ENCODE measurements around the gene RFPL3. TPM values are rescaled to one million over a fixed set of nuclear protein-coding genes. Genes with fewer than 3 reads are reported as not detected.

The RFPL3 gene
- total and polyA plus RNA-seq, 2 of the 13 experiments (the other 11 are each of a cell fraction or from before 2014, with no cell fraction given) = not detected

DNA sequence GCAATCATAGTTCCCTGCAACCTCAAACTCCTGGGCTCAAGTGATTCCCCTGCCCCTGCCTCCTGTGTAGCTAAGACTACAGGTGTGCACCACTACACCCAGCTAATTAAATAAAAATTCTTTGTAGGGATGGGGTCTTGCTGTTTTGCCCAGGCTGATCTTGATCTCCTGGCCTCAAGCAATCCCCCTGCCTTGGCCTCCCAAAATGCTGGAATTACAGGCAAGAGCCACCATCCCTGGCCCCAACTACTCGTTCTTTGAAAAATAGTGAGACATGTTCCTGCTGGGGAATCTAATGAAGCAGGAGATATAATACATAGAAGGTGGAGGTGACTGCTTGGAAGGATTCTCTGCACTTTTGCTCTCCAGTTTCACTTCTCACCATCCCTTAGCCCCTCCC, 40.1 kb upstream of the RFPL3 start:
- 0% methylated on average over 1 of the region's 1 CpG for WGBS (ENCODE audit: low lambda C conversion rate)
- H2AFZ ChIP-seq (ENCODE audit: low read length) = no peak overlapping the region
- H3K27ac ChIP-seq (ENCODE audit: extremely low read length, insufficient read depth, low read length) = no peak overlapping the region
- DNase-seq (ENCODE audit: low spot score) = no peak
- no peaks in the 10 kb centered on the region for H3K4me1 ChIP-seq (ENCODE audit: insufficient read depth, low read length)
- no peak overlapping the region for H3K4me3 ChIP-seq (replicated peaks in 1 of 3; ENCODE audit: insufficient read depth in 1 of 3, low read depth in 2 of 3, low read length in 3 of 3)
- H3K4me2 ChIP-seq (ENCODE audit: low read depth, low read length) = no peak overlapping the region
- peaks cover 0 to 4% of the 10 kb centered on the region in 2 experiments; a peak in 1 of 5 replicates for H3K27me3 ChIP-seq (ENCODE audit: control insufficient read depth in 1 of 2, insufficient read depth in 2 of 2, low read length in 2 of 2)
- H3K9me3 ChIP-seq (ENCODE audit: low read length) = no peaks in the 10 kb centered on the region
- intact Hi-C loops (cut with micrococcal nuclease; ENCODE audit: unreplicated experiment) (no loop called here), in situ Hi-C loops (cut with HindIII; ENCODE audit: extremely low pct_ligation_motif_present, low pct_unique_long_range_greater_than_20kb) (no loop called here)
- POLR2A ChIA-PET = no interaction called here
- no peak overlapping the region for H3K9ac ChIP-seq (ENCODE audit: insufficient read depth, low read depth, low read length)
- ATAC-seq = no peak
- H3K36me3 ChIP-seq (replicated peaks in 1 of 2; ENCODE audit: control insufficient read depth in 1 of 2, insufficient read depth in 2 of 2, low read length in 2 of 2) = no peaks in the 10 kb centered on the region
- no peaks in the 10 kb centered on the region for H4K20me1 ChIP-seq (ENCODE audit: insufficient read depth, low read length)
- FAIRE-seq = no peak
- no peaks in the 10 kb centered on the region for H3K79me2 ChIP-seq (ENCODE audit: insufficient read depth, low read length)
- CTCF ChIA-PET (ENCODE audit: low intra/inter-chr PET ratio, low total read pairs) = no interaction called here
- no TSS peak for BruUV-seq (replicated peaks)
- TF ChIP-seq SOX5 (CRISPR knock-in tag; IDR thresholded peaks at IDR 0.05; ENCODE audit: borderline replicate concordance) (no peak), ZNF75D (CRISPR knock-in tag; IDR thresholded peaks at IDR 0.05; ENCODE audit: borderline replicate concordance) (no peak), ZNF562 (CRISPR knock-in tag; IDR thresholded peaks at IDR 0.05; ENCODE audit: borderline replicate concordance) (no peak), ISX (CRISPR knock-in tag; conservative IDR thresholded peaks at IDR 0.05) (no peak), KLF12 (CRISPR knock-in tag; IDR thresholded peaks at IDR 0.05; ENCODE audit: borderline replicate concordance) (no peak), ATAD3A (CRISPR knock-in tag; IDR thresholded peaks at IDR 0.05) (no peak), SMARCE1 (IDR thresholded peaks at IDR 0.05; ENCODE audit: borderline replicate concordance) (no peak), RELA (CRISPR knock-in tag; IDR thresholded peaks at IDR 0.05) (no peak)
- TF ChIP-seq, protein P1, sequence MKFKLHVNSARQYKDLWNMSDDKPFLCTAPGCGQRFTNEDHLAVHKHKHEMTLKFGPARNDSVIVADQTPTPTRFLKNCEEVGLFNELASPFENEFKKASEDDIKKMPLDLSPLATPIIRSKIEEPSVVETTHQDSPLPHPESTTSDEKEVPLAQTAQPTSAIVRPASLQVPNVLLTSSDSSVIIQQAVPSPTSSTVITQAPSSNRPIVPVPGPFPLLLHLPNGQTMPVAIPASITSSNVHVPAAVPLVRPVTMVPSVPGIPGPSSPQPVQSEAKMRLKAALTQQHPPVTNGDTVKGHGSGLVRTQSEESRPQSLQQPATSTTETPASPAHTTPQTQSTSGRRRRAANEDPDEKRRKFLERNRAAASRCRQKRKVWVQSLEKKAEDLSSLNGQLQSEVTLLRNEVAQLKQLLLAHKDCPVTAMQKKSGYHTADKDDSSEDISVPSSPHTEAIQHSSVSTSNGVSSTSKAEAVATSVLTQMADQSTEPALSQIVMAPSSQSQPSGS (CRISPR knock-in tag; IDR thresholded peaks at IDR 0.05) = no peak
- TF ChIP-seq, protein P2, sequence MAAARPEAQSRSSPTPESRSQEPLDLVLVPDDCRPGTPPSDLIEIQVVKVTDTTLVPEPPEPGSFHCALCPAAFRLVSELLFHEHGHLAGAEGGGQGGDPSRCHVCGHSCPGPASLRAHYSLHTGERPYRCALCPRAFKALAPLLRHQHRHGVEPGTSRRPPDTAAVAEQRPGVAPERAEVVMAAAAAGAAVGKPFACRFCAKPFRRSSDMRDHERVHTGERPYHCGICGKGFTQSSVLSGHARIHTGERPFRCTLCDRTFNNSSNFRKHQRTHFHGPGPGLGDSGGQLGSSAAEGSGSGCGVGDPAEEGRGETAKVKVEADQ (CRISPR knock-in tag; IDR thresholded peaks at IDR 0.05; ENCODE audit: borderline replicate concordance) = no peak
- TF ChIP-seq, protein P3, sequence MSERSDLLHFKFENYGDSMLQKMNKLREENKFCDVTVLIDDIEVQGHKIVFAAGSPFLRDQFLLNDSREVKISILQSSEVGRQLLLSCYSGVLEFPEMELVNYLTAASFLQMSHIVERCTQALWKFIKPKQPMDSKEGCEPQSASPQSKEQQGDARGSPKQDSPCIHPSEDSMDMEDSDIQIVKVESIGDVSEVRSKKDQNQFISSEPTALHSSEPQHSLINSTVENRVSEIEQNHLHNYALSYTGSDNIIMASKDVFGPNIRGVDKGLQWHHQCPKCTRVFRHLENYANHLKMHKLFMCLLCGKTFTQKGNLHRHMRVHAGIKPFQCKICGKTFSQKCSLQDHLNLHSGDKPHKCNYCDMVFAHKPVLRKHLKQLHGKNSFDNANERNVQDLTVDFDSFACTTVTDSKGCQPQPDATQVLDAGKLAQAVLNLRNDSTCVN (CRISPR knock-in tag; IDR thresholded peaks at IDR 0.05; ENCODE audit: borderline replicate concordance) = no peak
- TF ChIP-seq, protein P4, sequence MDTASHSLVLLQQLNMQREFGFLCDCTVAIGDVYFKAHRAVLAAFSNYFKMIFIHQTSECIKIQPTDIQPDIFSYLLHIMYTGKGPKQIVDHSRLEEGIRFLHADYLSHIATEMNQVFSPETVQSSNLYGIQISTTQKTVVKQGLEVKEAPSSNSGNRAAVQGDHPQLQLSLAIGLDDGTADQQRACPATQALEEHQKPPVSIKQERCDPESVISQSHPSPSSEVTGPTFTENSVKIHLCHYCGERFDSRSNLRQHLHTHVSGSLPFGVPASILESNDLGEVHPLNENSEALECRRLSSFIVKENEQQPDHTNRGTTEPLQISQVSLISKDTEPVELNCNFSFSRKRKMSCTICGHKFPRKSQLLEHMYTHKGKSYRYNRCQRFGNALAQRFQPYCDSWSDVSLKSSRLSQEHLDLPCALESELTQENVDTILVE (CRISPR knock-in tag; IDR thresholded peaks at IDR 0.05) = no peak
- TF ChIP-seq, protein P5, sequence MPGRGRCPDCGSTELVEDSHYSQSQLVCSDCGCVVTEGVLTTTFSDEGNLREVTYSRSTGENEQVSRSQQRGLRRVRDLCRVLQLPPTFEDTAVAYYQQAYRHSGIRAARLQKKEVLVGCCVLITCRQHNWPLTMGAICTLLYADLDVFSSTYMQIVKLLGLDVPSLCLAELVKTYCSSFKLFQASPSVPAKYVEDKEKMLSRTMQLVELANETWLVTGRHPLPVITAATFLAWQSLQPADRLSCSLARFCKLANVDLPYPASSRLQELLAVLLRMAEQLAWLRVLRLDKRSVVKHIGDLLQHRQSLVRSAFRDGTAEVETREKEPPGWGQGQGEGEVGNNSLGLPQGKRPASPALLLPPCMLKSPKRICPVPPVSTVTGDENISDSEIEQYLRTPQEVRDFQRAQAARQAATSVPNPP (CRISPR knock-in tag; IDR thresholded peaks at IDR 0.05) = no peak

Data from HepG2 (cell line).